Calu3 (cell line): ENCODE measurements around the gene RNASE8. TPM values are rescaled to one million over a fixed set of nuclear protein-coding genes. Genes with fewer than 3 reads are reported as not detected.

Source experiments
- BruUV-seq: library from RNA; stranded (reverse); fragments of 400-500 nt; replicated peaks from 2 replicates; lab custom pipeline; 2021; lab: Mats Ljungman, UMichigan
- CTCF ChIA-PET: fragments of 300-600 bp; sonication (Branson Sonifier 250); formaldehyde crosslinking; loops from one replicate; lab custom pipeline; 2022; ENCODE audit warnings: antibody characterized with exemption; lab: Charles Lee
- DNase-seq: peaks from one replicate; pipeline ENCODE4 v3.0.0; 2022
- H3K27ac Mint-ChIP-seq: one replicate; pipeline ENCODE4 v1.8.0; 2022; ENCODE audit warnings: mixed read lengths; ENCODE audit not compliant: unreplicated experiment
- H3K27me3 Mint-ChIP-seq: one replicate; pipeline ENCODE4 v1.8.0; 2022; ENCODE audit warnings: mixed read lengths; ENCODE audit not compliant: unreplicated experiment
- H3K36me3 Mint-ChIP-seq: one replicate; pipeline ENCODE4 v1.8.0; 2022; ENCODE audit warnings: mild to moderate bottlenecking, moderate library complexity, mixed read lengths; ENCODE audit not compliant: insufficient read depth, unreplicated experiment
- H3K4me1 Mint-ChIP-seq: one replicate; pipeline ENCODE4 v1.8.0; 2022; ENCODE audit warnings: mild to moderate bottlenecking, low read depth, mixed read lengths; ENCODE audit not compliant: unreplicated experiment
- H3K4me3 Mint-ChIP-seq: one replicate; pipeline ENCODE4 v1.8.0; 2022; ENCODE audit warnings: mild to moderate bottlenecking, low read depth, moderate library complexity, mixed read lengths; ENCODE audit not compliant: unreplicated experiment
- H3K9me3 Mint-ChIP-seq: one replicate; pipeline ENCODE4 v1.8.0; 2022; ENCODE audit warnings: low read depth, mixed read lengths; ENCODE audit not compliant: unreplicated experiment
- intact Hi-C: fragments of 100-400 bp; cut with micrococcal nuclease; formaldehyde crosslinking; loops from one replicate; pipeline ENCODE4 v1.10.0; 2022; ENCODE audit not compliant: unreplicated experiment
- microRNA-seq: library from miRNA; unstranded; fragments of <30 nt; microRNA quantifications from one replicate; pipeline ENCODE4 v1.2.0, GENCODE V29; 2022
- total RNA-seq: library from RNA; stranded (reverse); gene quantifications from 2 replicates; pipeline ENCODE4 v1.2.3, GENCODE V29; 2022
- TF ChIP-seq, protein P1 (sequence below): fragments of 200-600 bp; IDR thresholded peaks from one replicate; pipeline ENCODE4 v1.8.0; 2022; ENCODE audit warnings: antibody characterized with exemption; ENCODE audit not compliant: unreplicated experiment

RNASE8 gene
- total RNA-seq, 1 experiment from 2014 or later: not detected

DNA sequence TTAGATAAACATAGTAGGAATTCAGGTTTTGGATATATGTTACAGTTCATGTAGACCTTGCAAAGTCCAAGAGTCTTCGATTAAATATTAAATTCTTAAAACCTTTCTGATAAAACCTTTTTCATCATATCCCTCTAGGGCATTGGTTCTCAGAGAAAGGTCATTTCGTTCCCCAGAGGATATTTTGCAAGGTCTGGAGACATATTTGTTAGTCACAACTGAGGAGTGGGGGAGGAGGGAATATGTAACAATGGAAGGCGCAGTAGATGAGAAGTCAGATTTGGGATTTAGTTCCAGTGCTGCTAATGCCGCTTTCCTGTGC, 48.5 kb downstream of the RNASE8 start:
- no peak for DNase-seq
- CTCF ChIA-PET: interaction anchor here (0.6 kb wide), 1 partner anchor 20 kb away, joined by 3 read pairs; no protein-coding TSS in a partner anchor
- peaks cover 14% of the 10 kb centered on the region for H3K36me3 Mint-ChIP-seq
- no peaks in the 10 kb centered on the region for H3K9me3 Mint-ChIP-seq
- no peaks in the 10 kb centered on the region for H3K27me3 Mint-ChIP-seq
- intact Hi-C loops: no loop called here
- no peak overlapping the region for H3K4me3 Mint-ChIP-seq
- peaks cover 49% of the 10 kb centered on the region for H3K4me1 Mint-ChIP-seq
- H3K27ac Mint-ChIP-seq: no peak overlapping the region
- TF ChIP-seq, protein P1, sequence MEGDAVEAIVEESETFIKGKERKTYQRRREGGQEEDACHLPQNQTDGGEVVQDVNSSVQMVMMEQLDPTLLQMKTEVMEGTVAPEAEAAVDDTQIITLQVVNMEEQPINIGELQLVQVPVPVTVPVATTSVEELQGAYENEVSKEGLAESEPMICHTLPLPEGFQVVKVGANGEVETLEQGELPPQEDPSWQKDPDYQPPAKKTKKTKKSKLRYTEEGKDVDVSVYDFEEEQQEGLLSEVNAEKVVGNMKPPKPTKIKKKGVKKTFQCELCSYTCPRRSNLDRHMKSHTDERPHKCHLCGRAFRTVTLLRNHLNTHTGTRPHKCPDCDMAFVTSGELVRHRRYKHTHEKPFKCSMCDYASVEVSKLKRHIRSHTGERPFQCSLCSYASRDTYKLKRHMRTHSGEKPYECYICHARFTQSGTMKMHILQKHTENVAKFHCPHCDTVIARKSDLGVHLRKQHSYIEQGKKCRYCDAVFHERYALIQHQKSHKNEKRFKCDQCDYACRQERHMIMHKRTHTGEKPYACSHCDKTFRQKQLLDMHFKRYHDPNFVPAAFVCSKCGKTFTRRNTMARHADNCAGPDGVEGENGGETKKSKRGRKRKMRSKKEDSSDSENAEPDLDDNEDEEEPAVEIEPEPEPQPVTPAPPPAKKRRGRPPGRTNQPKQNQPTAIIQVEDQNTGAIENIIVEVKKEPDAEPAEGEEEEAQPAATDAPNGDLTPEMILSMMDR: no peak
- no TSS peak for BruUV-seq

DNA sequence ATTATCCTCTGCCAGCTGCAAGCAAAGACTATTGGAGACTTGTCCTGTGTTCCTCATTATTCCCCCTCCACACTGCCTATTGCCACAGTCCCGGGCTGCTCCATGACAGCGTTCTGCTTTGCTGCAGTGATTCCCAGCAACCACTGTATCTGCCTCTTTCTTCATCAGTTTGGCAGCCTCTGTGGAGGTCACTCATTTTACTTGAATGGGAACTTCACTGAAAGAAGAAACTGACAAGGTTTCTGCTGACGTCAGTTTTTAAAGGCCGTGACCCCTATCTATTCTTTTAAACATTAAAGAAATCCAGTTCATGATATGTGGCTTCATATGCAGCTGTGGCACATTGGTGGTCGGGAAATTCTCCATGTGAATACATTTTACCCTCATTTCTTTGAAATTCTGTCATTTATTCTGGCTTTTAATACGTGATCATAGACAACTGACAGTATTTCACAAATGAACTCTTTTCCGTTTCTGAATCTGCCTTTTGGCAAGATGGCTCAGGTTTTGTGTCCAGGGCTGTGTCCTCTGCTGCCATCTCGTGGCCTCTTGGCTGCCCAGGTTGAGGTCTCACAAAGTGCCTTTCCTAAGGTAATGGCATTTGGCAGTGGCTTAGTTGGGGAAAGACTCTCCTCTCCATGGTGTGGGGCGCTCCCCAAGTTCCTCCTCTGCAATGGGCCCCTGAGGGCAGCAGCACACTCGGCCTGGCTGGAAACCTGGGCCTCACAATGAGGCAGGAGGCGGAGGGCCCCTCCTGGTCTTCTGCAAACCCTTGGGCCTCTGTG, 49.1 kb downstream of the RNASE8 start:
- peak; percentile 84 for DNase-seq
- H3K4me3 Mint-ChIP-seq: no peak overlapping the region
- CTCF ChIA-PET: interaction anchor here (0.8 to 1.2 kb wide), 2 partner anchors 38 to 92 kb away, joined by 3 to 4 read pairs; no protein-coding TSS in a partner anchor
- H3K4me1 Mint-ChIP-seq: peaks cover 46% of the 10 kb centered on the region
- H3K36me3 Mint-ChIP-seq: peaks cover 14% of the 10 kb centered on the region
- TF ChIP-seq, protein P1: peak; percentile 75
- H3K27ac Mint-ChIP-seq: no peak overlapping the region
- no TSS peak for BruUV-seq
- no peaks in the 10 kb centered on the region for H3K27me3 Mint-ChIP-seq
- H3K9me3 Mint-ChIP-seq: no peaks in the 10 kb centered on the region
- intact Hi-C loops: loop anchor here (1.0 kb wide), 1 partner anchor 38 kb away; no protein-coding TSS in a partner anchor

DNA sequence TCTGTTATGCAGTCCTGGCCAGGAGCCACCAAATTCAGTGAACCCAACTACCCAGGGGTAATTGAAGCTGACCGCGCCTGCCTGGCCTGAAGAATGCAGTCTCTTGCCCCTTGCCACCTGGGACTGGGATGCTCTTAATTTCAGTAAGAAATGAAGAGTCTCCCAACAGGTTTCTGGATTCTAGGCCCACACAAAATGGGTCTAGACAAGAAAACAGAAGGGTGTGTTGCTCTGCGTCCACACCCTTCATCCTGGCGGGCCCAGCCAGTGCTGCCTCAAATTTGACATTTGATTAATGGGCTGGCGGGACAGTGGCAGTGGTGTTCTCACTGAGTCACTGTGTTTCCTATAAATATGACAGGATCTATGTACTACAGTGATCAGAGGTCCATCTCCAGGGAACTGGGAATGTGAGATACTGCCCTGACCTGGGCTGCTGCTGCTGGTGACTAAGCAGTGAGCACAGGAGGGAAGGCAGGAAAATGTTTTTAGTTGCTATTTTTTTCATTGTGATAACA, 49.7 kb downstream of the RNASE8 start:
- Mint-ChIP-seq H3K4me3 (no peak overlapping the region), H3K9me3 (no peaks in the 10 kb centered on the region), H3K27ac (no peak overlapping the region), H3K36me3 (peaks cover 14% of the 10 kb centered on the region), H3K27me3 (no peaks in the 10 kb centered on the region), H3K4me1 (peaks cover 41% of the 10 kb centered on the region)
- no peak for DNase-seq
- intact Hi-C loops: loop anchor here (1.0 kb wide), 1 partner anchor 39 kb away; no protein-coding TSS in a partner anchor
- TF ChIP-seq, protein P1: no peak
- CTCF ChIA-PET: interaction anchor here (0.8 to 1.2 kb wide), 2 partner anchors 39 to 93 kb away, joined by 3 to 4 read pairs; no protein-coding TSS in a partner anchor
- BruUV-seq: no TSS peak

Small RNAs within 50 kb of the gene (microRNA-seq; reads per million reads assigned to microRNA genes)
- gene MIR6717: not detected

Other genes starting within 250 kb of the RNASE8 start
- gene RNASE3, start 166.4 kb upstream of the RNASE8 start, total RNA-seq: not detected in 2 replicates
- not detected in 2 replicates for gene RNASE2, start 102.3 kb upstream of the RNASE8 start, total RNA-seq
- 73.2 and 76.7 TPM in 2 replicates for gene METTL17, start 67.8 kb upstream of the RNASE8 start, total RNA-seq
- gene SLC39A2, start 58.5 kb upstream of the RNASE8 start, total RNA-seq: not detected in 2 replicates
- 10.8 and 16.0 TPM in 2 replicates for gene NDRG2, start 32.8 kb upstream of the RNASE8 start, total RNA-seq
- not detected in 2 replicates for gene TPPP2, start 27.6 kb upstream of the RNASE8 start, total RNA-seq
- not detected in 2 replicates for gene RNASE13, start 23.0 kb upstream of the RNASE8 start, total RNA-seq
- gene RNASE7, start 15.5 kb upstream of the RNASE8 start, total RNA-seq: not detected in 2 replicates
- gene ARHGEF40, start 12.5 kb downstream of the RNASE8 start, total RNA-seq: 15.0 and 16.8 TPM in 2 replicates
- 18.5 and 20.3 TPM in 2 replicates for gene ZNF219, start 40.8 kb downstream of the RNASE8 start, total RNA-seq
- gene TMEM253, start 43.2 kb downstream of the RNASE8 start, total RNA-seq: 0.24 TPM in 1 of 2 replicates, not detected in the other
- 0.05 and 0.14 TPM in 2 replicates for gene OR5AU1, start 98.2 kb downstream of the RNASE8 start, total RNA-seq
- gene HNRNPC, start 211.6 kb downstream of the RNASE8 start, total RNA-seq: 472 and 476 TPM in 2 replicates
- not detected in 2 replicates for gene RPGRIP1, start 222.3 kb downstream of the RNASE8 start, total RNA-seq